Stimulated activated naive CD8-positive, alpha-beta T cell treated with anti-CD3 and anti-CD28 coated beads, Interleukin-15, Interleukin-2, amounts not matched to agents 100 ng/mL and 50 ng/mL, for 24 hours (primary cell): Measurements from ENCODE around the gene SERPINB3.

Experiments used
- H3K27ac Mint-ChIP-seq: one replicate; pipeline ENCODE4 v1.8.0; 2021; ENCODE audit warnings: mild to moderate bottlenecking, mixed read lengths
- H3K27me3 Mint-ChIP-seq: one replicate; pipeline ENCODE4 v1.8.0; 2021; ENCODE audit warnings: mixed read lengths
- H3K36me3 Mint-ChIP-seq: one replicate; pipeline ENCODE4 v1.8.0; 2021; ENCODE audit warnings: low read depth, mixed read lengths
- H3K4me1 Mint-ChIP-seq: one replicate; pipeline ENCODE4 v1.8.0; 2021; ENCODE audit warnings: low read depth, mixed read lengths
- H3K4me3 Mint-ChIP-seq: one replicate; pipeline ENCODE4 v1.8.0; 2021; ENCODE audit warnings: mild to moderate bottlenecking, mixed read lengths
- H3K9me3 Mint-ChIP-seq: one replicate; pipeline ENCODE4 v1.8.0; 2021; ENCODE audit warnings: mixed read lengths

SERPINB3 gene

DNA sequence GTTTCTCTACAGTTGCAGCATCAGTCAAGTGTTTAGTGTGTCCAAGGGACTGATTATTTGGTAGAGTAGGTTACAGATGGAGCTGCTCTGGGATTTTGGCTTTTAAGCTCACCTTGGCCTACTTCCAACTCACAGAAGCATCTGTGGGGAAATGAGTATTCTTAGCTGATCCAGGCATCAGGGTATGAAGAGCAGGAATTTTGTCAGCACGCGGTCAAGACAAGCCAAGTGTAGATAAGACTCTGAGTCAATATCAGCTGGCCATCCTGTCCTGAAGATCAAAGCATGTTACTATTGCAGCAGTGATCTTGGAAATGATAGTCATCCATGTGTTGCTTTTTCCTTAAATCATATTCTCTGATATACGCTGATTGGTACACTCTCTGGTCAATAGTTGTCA is 42.0 kb downstream of the SERPINB3 start:
- H3K27me3 Mint-ChIP-seq: peaks cover 2% of the 10 kb centered on the region
- no peaks in the 10 kb centered on the region for H3K36me3 Mint-ChIP-seq
- peaks cover 6% of the 10 kb centered on the region for H3K9me3 Mint-ChIP-seq
- no peak overlapping the region for H3K27ac Mint-ChIP-seq
- no peaks in the 10 kb centered on the region for H3K4me1 Mint-ChIP-seq
- no peak overlapping the region for H3K4me3 Mint-ChIP-seq

DNA sequence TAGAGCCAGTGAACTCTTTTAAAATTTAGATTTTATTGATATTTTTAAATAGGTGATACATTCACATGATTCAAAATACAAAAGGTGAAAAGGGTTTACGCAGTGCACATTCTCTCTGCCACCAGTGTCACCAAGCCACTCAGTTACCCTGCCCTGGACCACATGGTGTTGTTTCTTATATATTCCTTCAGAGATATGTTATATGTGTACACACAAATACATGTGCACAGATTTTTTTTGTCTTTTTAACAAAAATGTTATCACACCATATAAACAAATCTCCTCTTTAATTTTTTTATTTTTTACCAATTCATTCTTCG is 43.8 kb downstream of the SERPINB3 start:
- no peak overlapping the region for H3K4me3 Mint-ChIP-seq
- H3K4me1 Mint-ChIP-seq: no peaks in the 10 kb centered on the region
- H3K27me3 Mint-ChIP-seq: peaks cover 4% of the 10 kb centered on the region
- no peaks in the 10 kb centered on the region for H3K9me3 Mint-ChIP-seq
- H3K36me3 Mint-ChIP-seq: no peaks in the 10 kb centered on the region
- H3K27ac Mint-ChIP-seq: no peak overlapping the region

DNA sequence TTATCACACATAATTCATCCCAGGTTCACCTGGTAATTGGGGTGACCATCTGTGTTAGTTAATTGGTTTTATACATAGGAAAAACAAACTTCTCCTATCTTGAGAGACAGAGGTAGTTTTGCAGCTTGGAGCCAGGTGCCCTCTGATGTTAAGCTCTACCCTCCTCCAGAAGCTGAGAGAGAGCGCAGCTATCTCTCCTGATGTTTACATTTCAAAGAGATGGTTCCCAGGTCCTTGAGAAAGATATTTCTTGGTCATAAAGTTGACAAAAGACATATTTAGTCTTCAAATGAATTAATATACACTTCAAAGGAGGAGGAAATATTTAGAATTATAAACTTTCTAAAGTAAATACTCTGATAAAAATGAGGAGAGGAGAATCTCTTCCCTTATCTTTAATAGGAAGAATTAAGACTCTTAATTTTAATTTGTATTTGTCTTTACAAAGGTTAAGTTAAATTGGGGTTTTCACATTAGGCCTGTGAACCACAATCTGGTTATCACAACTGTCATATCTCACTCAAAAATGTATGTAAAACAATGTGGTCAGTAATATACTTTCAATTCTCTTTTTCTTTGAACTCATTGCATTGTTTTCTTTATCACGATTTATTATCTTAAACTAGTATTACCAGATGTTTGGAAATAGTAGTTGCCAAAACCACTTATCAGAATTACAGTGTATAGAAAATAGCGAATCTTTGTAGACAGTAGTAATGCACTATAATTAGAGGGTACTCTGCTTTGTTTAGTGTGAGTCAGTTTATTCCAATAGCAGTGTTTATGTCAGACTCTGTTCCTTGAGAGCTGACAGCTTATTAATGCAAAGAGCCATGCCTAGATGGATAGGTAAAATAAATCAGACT is 44.4 kb downstream of the SERPINB3 start:
- no peaks in the 10 kb centered on the region for H3K9me3 Mint-ChIP-seq
- no peak overlapping the region for H3K4me3 Mint-ChIP-seq
- H3K27me3 Mint-ChIP-seq: peaks cover 3% of the 10 kb centered on the region
- H3K27ac Mint-ChIP-seq: no peak overlapping the region
- H3K4me1 Mint-ChIP-seq: no peaks in the 10 kb centered on the region
- H3K36me3 Mint-ChIP-seq: no peaks in the 10 kb centered on the region

DNA sequence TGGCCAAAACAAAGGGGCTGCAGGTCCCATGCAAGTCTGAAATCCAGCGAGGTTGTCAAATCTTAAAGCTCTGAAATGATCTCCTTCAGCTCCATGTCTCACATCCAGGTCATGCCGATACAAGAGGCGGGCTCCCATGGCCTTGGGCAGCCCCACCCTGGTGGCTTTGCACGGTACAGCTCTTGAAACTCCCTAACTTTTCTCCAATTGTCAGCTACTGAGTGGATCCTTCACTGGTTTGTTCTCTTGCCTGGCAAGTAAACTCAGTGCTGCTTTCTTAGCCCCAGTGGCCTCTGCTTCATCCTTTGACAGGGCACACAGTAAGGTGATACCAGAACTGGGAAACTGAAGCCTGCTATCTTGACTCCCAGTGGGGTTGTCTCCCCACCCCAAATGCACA is 48.3 kb downstream of the SERPINB3 start:
- H3K27ac Mint-ChIP-seq: no peak overlapping the region
- H3K4me1 Mint-ChIP-seq: no peaks in the 10 kb centered on the region
- H3K9me3 Mint-ChIP-seq: no peaks in the 10 kb centered on the region
- H3K27me3 Mint-ChIP-seq: peaks cover 9% of the 10 kb centered on the region
- H3K4me3 Mint-ChIP-seq: no peak overlapping the region
- no peaks in the 10 kb centered on the region for H3K36me3 Mint-ChIP-seq

DNA sequence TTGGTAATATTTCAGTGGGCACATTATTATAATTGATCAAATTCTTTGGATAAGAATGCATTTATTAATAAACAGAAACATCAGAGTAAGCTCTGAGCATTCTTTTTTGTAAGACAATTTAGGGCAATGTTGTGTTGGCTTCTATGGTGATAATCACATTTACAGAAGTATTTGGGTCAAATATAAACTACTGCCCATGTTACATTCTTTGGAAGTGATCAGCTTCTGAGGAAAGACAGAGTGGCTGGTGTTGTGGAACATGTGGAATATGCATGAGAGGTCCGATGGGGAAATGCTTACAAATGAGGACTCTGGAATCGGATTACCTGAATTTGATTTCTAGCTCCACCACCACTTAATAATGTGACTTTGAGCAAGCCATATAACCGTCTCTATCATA is 55.2 kb downstream of the SERPINB3 start:
- no peak overlapping the region for H3K4me3 Mint-ChIP-seq
- H3K9me3 Mint-ChIP-seq: no peaks in the 10 kb centered on the region
- no peak overlapping the region for H3K27ac Mint-ChIP-seq
- no peaks in the 10 kb centered on the region for H3K4me1 Mint-ChIP-seq
- H3K27me3 Mint-ChIP-seq: peaks cover 16% of the 10 kb centered on the region
- H3K36me3 Mint-ChIP-seq: no peaks in the 10 kb centered on the region
